Fibroblast of skin of right biceps (primary cell): Measurements from ENCODE around the gene ZBP1.

Experiments
- DNase-seq: peaks from one replicate; pipeline ENCODE4 v3.0.0-alpha.2; 2013

Gene ZBP1

GRCh38 chr20:57616143-57616951 is 3.9 kb downstream of the ZBP1 start:
- no peak for DNase-seq

- DNase-seq: no peak
Observed at GRCh38 chr20:57615445-57615811, 4.8 kb downstream of the ZBP1 start.

DNA sequence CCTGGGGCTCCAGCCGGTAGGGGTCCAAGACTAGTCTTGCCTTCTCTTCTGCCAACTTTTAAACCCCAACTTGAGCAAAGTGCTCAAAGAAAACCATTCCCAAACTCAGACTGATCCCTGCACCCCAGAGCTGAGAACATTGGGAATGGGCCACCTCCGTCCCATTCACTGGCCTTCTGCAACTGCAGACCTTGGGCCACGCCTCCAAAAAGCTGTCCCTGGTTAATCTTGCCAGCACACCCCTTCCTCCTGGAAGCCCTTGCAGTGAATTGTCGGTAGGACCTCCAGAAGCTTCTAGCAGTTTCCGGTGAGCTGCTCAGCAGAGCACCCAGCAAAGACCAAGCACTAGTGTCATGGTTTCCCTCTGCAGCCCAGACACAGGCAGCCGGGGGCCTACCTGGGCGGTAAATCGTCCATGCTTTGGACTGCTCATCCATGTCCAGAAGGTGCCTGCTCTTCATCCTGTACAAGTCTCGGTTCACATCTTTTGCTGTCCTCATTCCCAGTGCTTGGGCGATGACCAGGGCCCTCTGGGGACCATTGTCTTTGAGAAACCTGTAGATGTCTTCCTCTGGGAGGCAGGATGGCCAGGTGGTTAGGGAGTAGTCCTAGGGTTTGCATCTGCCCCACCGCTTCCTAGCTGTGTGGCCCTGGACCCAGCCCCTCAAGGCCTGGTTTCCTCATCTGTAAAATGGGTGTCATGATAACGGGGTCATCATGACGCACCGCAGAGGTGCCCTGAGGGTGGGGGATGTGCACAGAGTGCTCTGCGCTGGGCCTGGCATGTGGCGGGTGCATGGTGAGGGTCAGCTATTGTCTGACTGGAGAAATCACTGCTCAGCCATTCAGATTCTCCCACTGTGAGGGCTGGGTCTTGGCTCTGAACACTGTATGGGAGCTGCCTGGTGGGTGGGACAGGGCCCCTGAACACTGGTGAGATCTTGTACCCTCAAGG is 5.5 kb downstream of the ZBP1 start:
- DNase-seq: no peak

DNA sequence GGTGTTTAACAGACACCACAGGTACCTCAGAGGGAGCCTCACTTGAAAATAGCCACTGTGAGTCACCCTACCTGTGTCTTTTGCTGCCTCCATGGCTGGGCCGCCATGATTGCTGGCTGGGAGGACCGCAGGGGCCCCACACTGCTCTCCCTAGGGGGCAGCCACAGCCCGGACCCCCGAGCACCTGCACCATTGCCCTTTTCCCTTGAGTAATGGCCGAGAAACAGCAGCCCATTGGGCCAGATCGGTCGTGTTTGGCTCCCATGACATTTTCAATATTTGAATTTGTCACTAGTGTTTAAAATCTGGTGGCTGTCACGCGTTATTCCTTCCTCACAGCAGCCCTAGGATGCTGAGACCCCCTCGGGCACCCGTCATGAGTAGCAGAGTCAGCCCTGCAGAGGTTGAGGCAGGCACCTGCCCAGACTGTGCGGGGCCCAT is 6.7 kb downstream of the ZBP1 start:
- no peak for DNase-seq

DNA sequence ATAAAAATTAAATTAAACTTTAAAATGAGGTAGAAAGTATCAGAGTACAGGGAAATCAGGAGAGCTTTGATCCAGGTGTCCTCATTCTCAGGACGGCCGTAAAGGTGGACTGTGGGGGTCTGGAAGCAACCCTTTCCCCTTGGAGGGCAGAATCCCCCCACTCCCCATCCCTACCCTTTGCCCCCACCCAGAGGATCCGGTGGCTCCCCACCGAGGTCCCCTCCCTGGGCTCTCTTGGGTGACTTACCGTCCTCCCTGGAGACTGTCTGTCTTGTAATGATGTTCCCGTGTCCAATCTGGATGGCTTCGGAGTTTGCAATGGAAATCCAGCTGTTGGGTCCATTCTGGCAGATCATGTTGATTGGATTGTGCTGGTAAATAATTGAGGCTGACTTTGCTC is 7.3 kb downstream of the ZBP1 start:
- DNase-seq: no peak

DNA sequence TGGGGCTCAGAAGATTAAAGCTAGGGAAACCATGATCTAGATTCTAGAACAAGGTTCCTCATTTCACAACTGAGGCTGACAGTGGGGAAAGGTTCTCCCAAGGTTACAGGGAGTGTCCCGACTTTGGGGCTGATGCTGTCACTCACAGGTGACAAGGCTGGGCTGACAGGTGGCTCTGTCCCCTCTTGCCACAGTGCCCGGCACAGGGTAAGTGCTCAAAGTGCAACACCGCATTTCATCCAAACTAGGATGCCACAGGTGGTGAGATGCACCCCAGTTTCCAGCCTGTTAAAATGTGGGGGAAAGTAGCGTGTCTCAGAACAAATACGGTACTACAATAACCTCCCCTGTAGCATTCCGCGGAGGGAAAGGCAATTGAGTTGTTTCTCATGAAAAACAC is 7.8 kb downstream of the ZBP1 start:
- no peak for DNase-seq

DNA sequence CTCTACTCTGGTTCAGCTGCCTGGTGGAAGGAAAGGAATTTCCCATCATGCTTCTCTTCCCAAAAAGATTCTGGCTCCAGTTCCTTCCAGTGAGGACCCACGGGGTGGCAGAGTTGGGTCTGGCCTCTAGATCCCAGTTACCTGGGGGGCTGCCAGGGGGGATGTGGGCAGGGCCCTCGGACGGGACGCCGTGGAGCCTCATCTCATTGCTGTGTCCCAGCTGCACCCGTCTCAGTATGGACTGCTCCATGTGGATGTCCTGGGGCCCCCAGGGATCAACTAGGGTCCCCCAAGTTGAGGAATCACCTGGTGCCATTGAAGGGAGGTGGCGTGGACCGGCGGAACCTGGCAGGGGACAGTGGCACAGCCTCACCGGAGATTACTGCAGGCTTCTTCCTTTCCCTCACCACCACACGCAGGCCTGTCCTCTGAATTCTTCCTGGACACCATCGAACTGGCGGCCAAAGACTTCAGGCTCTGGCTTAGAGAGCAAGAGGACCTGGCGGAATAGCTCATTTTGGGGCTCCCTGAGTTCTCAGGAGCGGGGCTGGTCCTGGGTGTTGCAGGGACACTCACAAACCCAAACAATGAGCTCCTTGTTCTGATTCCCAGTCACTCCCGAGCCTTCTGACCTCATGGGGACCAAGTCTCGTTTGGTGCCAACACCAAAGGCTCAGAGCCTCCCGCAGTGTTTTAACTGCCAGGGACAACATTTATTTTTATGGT is 8.5 kb downstream of the ZBP1 start:
- DNase-seq: no peak

DNA sequence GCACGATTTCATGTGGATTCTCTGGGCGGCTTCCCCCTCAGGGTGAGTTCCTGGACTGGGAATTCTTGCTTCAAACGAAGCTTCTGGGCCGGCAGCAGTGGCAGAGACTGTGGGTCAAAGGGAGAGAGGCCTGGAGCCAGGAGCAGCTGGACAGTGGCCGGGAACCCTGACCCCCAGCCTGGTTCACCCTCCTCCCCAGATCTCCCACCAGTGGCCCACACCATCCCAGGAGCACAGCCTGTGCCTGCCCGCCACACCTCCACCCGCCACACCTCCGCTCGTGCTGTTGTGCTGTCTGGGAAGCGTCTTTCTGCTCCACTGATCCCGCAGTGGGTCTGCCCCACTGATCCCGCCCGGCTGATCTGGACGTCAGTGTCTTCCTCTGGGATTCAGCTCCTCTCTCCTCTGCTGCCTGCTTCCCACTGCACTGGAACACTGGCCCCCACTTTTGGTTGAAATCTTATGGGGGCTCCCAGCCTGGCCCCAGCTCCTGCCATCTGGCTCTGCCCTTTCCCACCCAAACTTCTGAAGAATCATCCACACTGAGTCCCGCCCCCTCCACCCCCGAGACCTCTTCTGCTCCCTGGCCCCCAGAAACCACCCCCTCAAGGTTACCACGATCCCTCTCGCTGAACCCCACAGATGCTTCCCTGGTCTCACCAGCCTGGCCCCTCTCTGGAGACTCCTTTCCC is 9.8 kb downstream of the ZBP1 start:
- DNase-seq: no peak

DNA sequence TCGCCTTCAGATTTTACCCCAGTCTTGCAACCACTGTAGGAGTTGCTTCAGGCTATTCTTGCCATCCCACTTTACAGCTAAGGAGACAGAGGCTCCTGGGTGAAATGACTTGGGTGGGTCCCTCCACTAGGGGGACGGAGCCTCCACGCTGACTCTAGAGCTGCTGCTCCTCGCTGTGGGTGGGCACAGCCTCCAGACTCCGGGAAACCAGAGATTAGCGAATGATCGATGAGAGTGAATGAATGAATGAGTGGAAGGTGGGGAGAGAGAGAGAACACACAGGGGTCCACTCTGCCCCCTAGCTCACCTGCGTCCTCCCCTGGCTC is 10.4 kb downstream of the ZBP1 start:
- no peak for DNase-seq

DNA sequence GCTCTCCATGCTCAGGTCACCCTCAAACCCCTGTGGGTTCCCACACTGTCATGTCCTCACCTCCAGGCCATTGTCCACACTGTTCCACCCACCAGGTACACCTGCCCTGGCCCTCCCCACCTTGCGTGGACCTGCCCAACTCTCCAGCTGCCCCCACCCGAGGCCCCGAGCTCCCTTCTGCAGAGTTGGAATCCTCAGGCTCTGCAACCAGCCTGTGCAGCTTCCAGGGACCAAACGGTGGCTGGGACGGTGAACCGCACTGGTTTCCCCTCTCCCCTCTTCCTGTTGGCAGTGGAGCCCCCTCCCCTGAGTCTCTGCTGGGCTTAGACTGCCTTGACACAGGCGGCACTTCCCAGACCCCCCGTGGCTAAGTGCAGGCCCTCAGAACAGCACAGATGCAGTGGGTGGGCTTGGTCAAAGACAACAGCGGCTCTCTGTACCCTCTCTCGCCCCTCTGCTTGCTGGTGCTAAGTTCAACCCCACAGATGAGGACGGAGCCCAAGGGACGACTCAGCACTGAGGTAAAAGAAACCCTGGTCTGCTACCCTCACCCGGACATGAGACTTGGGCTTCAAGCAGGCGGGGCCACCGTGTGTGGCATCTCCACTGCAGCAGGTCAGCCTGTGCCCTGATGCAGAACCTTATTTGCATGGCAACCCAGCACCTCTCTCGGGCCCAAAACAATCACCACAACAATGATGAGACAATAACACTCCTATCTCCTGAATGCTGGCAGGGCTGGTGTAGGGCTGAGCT is 11.0 kb downstream of the ZBP1 start:
- DNase-seq: no peak

- no peak for DNase-seq
Observed at GRCh38 chr20:57608516-57608915, 11.7 kb downstream of the ZBP1 start.

DNA sequence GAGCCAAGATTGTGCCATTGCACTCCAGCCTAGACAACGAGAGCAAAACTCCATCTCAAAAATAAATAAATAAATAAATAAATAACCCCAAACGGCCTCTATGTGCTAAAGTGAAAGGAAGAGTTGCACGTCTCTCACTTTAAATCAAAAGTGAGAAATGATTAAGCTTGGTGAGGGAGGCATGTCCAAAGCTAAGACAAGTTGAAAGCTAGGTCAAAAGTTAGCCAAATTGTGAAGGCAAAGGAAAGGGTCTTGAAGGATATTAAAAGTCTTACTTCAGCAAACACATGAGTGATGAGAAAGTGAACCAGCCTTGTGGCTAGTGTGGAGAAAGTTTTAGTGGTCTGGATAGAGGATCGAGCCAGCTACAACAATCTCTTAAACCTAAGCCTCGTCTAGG is 14.3 kb downstream of the ZBP1 start:
- DNase-seq: no peak

DNA sequence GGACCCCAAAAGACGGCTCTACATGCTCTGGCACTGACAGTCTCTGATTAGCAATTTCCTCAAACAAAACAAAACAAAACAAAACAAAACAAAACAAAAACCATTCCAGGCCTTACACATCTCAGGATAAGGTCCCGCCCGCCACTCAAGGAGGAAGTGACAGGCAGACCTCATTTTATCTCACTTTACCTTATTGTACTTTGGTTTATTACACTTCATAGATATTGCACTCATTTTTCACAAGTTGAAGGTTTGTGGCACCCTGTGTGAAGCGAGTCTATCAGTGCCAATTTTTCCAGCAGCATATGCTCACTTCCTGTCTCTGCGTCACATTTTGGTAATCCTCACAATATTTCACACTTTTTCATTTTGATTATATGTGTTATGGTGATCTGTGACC is 15.2 kb downstream of the ZBP1 start:
- no peak for DNase-seq

- no peak for DNase-seq
Observed at GRCh38 chr20:57603120-57603519, 17.1 kb downstream of the ZBP1 start.

- no peak for DNase-seq
Observed at GRCh38 chr20:57601737-57602136, 18.5 kb downstream of the ZBP1 start.

- DNase-seq: no peak
Observed at GRCh38 chr20:57601211-57601570, 19.0 kb downstream of the ZBP1 start.

DNA sequence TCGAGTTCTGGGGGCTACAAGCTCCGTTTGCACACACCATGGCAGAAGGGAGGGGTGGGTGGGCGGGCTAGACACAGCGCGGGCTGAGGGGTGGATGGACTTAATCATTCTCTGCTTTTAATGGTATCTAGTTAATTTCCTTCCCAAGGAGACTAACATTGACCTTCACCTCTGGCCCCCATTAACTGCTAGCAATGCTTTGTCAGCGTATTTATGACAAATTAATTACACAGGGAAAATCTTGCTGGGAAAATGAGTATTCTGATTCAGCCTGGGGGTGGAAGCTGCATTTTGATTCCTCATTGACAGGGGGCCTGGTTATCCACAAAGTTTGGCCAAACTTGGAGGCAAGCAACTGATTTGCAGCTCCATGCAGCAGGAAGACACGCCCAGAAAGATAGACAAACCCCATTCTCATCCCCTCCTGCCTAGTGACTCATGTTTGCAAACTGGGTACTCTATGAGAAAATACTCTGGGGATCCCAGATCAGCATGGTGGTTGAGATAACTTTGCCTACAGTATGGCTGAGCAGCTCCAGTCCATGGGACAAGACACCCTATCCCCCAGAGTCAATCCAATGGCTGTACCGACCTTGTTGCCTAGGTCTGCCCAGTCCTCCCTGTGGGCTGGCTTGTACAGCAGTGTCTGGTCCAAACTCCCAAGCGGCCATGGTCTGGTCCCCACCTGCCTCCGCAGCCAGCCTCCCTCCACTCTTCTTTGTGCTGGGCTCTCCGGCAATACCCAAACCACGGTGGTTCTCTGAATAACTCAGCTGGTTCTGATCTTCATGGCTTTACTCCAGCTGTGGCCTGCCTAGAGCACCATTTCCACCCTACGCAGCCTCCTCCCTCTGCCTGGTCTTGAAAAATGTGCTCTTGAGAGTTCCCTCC is 19.7 kb downstream of the ZBP1 start:
- DNase-seq: peak; percentile 10

DNA sequence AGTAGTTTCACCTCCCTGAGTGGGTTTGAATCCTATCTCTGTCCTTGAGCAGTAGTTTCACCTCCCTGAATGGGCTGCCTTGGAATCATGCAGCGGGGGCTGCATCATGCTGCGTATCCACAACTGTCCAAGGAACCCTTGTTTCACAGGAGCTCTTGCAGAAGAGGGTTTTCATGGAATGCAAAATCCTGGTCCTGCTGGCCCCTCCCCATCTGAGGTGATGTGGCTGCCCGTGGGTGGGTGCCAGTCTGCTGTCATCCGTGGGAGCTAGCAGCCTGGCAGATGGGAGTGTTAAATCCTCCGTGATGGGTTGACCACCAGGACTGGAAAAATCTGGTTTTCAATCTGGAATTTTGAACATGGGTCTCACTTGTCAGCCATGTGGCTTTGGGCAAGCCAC is 21.7 kb downstream of the ZBP1 start:
- no peak for DNase-seq

GRCh38 chr20:57598060-57598459 is 22.2 kb downstream of the ZBP1 start:
- no peak for DNase-seq

DNA sequence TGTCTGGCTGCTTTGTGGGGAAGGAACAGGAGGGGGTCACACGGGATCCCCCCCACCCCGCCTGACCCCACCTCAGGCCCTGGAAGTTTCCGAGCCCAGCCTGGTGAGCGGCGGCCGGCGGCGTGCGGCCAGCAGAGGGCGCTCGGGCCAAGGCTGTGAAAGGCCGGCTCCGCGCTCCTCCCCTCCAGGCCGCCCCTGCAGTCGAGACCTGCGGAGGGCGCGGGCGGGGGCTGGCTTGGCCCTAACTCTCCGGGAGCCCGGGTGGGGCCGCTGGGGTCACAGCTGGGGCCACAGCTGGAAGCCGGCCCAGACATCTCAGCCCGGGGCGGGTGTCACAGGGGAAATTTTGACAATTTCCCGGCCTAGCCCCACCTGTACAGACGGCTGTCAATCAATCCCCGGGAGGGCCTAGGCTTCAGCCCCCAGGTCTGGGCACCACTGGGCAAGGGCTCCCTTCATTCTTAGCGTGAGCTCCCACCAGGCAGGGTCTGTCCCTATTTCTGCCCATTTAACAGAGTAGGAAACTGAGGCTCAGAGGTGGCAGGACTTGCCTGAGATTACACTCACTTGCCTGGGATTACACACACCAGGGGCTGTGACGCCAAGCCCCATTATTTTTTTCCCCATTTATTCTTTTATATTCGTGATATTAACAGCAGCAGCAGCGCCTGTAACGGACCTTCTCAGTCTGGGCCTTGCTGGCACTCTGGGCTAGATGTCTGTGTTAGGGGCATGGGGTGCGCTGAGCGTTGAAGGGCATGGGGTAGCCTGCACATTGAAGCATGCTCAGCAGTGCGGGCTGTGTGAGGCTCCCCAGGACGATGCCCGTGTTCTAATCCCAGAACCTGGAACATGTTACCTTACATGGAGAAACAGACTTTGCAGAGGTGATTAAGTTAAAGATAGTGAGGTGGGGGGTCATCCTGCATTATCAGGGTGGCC is 23.0 kb downstream of the ZBP1 start:
- DNase-seq: peak; percentile 39
